Loucy (cell line): ENCODE results near the gene TPSB2.
"Not testable (repeated sequence)": the region's sequence is repeated elsewhere in the genome, so short reads cannot be mapped to it uniquely, and the experiment has no call there.

ENCODE experiments used
- H2AFZ ChIP-seq: fragments of 200-600 bp; sonication (generic); 2 replicates; pipeline ENCODE4 v1.6.0; 2016; ENCODE audit warnings: antibody characterized with exemption, mild to moderate bottlenecking, low read length, moderate library complexity
- H3F3A ChIP-seq: fragments of 200-600 bp; 2 replicates; pipeline ENCODE4 v1.6.0; 2016; ENCODE audit warnings: antibody characterized with exemption, low read depth, mild to moderate bottlenecking
- H3K27me3 ChIP-seq: fragments of 200-600 bp; sonication (generic); 2 replicates; pipeline ENCODE4 v1.6.1; 2014; ENCODE audit warnings: low read length, mild to moderate bottlenecking; ENCODE audit not compliant: insufficient read depth, poor library complexity, severe bottlenecking
- H3K36me3 ChIP-seq: fragments of 200-600 bp; sonication (generic); 2 replicates; pipeline ENCODE4 v1.6.1; 2016; ENCODE audit warnings: low read length; ENCODE audit not compliant: insufficient read depth
- H3K4me1 ChIP-seq: fragments of 200-600 bp; sonication (generic); 2 replicates; pipeline ENCODE4 v1.5.1; 2014; ENCODE audit warnings: low read length, mild to moderate bottlenecking; ENCODE audit not compliant: insufficient read depth, poor library complexity, severe bottlenecking
- H3K4me2 ChIP-seq: fragments of 200-600 bp; sonication (generic); 2 replicates; pipeline ENCODE4 v1.6.0; 2014; ENCODE audit warnings: antibody characterized with exemption, low read length, low read depth, mild to moderate bottlenecking; ENCODE audit not compliant: poor library complexity, severe bottlenecking
- H3K4me3 ChIP-seq: fragments of 200-600 bp; sonication (generic); 2 replicates; pipeline ENCODE4 v1.5.1; 2014; ENCODE audit warnings: low read length, mild to moderate bottlenecking, mixed read lengths; ENCODE audit not compliant: poor library complexity, severe bottlenecking
- H3K79me2 ChIP-seq: fragments of 200-600 bp; sonication (generic); 2 replicates; pipeline ENCODE4 v1.6.1; 2014; ENCODE audit warnings: low read length; ENCODE audit not compliant: insufficient read depth
- H3K9ac ChIP-seq: fragments of 200-600 bp; sonication (generic); 2 replicates; pipeline ENCODE4 v1.6.0; 2014; ENCODE audit warnings: mild to moderate bottlenecking, low read depth, low read length, moderate library complexity; ENCODE audit not compliant: poor library complexity, severe bottlenecking
- H3K9me2 ChIP-seq: fragments of 200-600 bp; sonication (generic); replicated peaks from 2 replicates; pipeline ENCODE4 v1.6.1; 2016; ENCODE audit warnings: low read depth, low read length, mixed read lengths
- H3K9me3 ChIP-seq: fragments of 200-600 bp; sonication (generic); 2 replicates; pipeline ENCODE4 v1.6.1; 2014; ENCODE audit warnings: mild to moderate bottlenecking, antibody characterized with exemption, low read length, low read depth; ENCODE audit not compliant: insufficient read depth
- H4K20me1 ChIP-seq: fragments of 200-600 bp; sonication (generic); 2 replicates; pipeline ENCODE4 v1.6.0; 2014; ENCODE audit warnings: antibody characterized with exemption, low read length, mild to moderate bottlenecking; ENCODE audit not compliant: insufficient read depth, poor library complexity, severe bottlenecking
- CTCF ChIP-seq: fragments of 200-600 bp; sonication (generic); conservative IDR thresholded peaks from 2 replicates; pipeline ENCODE4 v1.5.1; 2014; ENCODE audit warnings: mild to moderate bottlenecking, antibody characterized with exemption, low read length
- EZH2phosphoT487 ChIP-seq: fragments of 200-600 bp; IDR thresholded peaks from 2 replicates; pipeline ENCODE4 v1.6.1; 2018; ENCODE audit warnings: antibody characterized with exemption, mild to moderate bottlenecking, moderate library complexity, borderline replicate concordance

TPSB2 gene

GRCh38 chr16:1272453-1273198 is 42.6 kb upstream of the TPSB2 start:
- Histone ChIP-seq H3K9me3 (no peaks in the 10 kb centered on the region), H3K4me2 (no peak overlapping the region)

GRCh38 chr16:1271724-1272413 is 41.9 kb upstream of the TPSB2 start:
- not testable (repeated sequence) for H3F3A ChIP-seq, H3K9ac ChIP-seq

More at GRCh38 chr16:1272453-1273198, 42.6 kb upstream of the TPSB2 start:
- no peak overlapping the region for H3K4me3 ChIP-seq
- H3K27me3 ChIP-seq: no peaks in the 10 kb centered on the region
- no peaks in the 10 kb centered on the region for H4K20me1 ChIP-seq
- H2AFZ ChIP-seq: no peak overlapping the region
- no peaks in the 10 kb centered on the region for H3K4me1 ChIP-seq
- H3F3A ChIP-seq: no peaks in the 10 kb centered on the region
- H3K79me2 ChIP-seq: no peaks in the 10 kb centered on the region
- no peak overlapping the region for H3K9ac ChIP-seq
- no peaks in the 10 kb centered on the region for H3K36me3 ChIP-seq
- H3K9me2 ChIP-seq: no peaks in the 10 kb centered on the region
- no peak for TF ChIP-seq CTCF

GRCh38 chr16:1271380-1271723 is 41.4 kb upstream of the TPSB2 start:
- Histone ChIP-seq H3K9me3 (no peaks in the 10 kb centered on the region), H3K79me2 (no peaks in the 10 kb centered on the region), H4K20me1 (no peaks in the 10 kb centered on the region), H3K27me3 (no peaks in the 10 kb centered on the region), H3K9ac (no peak overlapping the region), H3K36me3 (no peaks in the 10 kb centered on the region), H3K4me3 (no peak overlapping the region), H3F3A (no peaks in the 10 kb centered on the region), H3K4me1 (no peaks in the 10 kb centered on the region), H3K4me2 (no peak overlapping the region), H2AFZ (no peak overlapping the region), H3K9me2 (no peaks in the 10 kb centered on the region)
- TF ChIP-seq CTCF (no peak), EZH2phosphoT487 (no peak)

More at GRCh38 chr16:1271724-1272413, 41.9 kb upstream of the TPSB2 start:
- H3K9me3 ChIP-seq, H3K4me3 ChIP-seq, H3K4me1 ChIP-seq, H2AFZ ChIP-seq, H3K27me3 ChIP-seq, H3K79me2 ChIP-seq, H3K36me3 ChIP-seq, H3K4me2 ChIP-seq, H3K9me2 ChIP-seq, H4K20me1 ChIP-seq: not testable (repeated sequence)

- not testable (repeated sequence) for H3K9ac ChIP-seq, H2AFZ ChIP-seq, H3K27me3 ChIP-seq, H3K4me2 ChIP-seq, H3K36me3 ChIP-seq, H3K4me1 ChIP-seq, H3K9me2 ChIP-seq, H3K79me2 ChIP-seq, H3K4me3 ChIP-seq, H3K9me3 ChIP-seq, H3F3A ChIP-seq, H4K20me1 ChIP-seq
Measured at GRCh38 chr16:1269418-1269817, 39.4 kb upstream of the TPSB2 start.
